Fibroblast of lung (primary cell): Measurements from ENCODE around the gene DAND5. TPM values are rescaled to one million over a fixed set of nuclear protein-coding genes. Genes with fewer than 3 reads are reported as not detected.

Source experiments
- DNase-seq, 2 donors: peaks; one replicate each; pipeline versions ENCODE4 v3.0.0 to v3.0.0-alpha.2; 2010; ENCODE audit warnings: low read depth in 2 of 2
- H2AFZ ChIP-seq: 2 replicates; pipeline ENCODE4 v1.5.1; 2012; ENCODE audit warnings: low read length, control low read depth, inconsistent platforms
- H3K27ac ChIP-seq: 2 replicates; pipeline ENCODE4 v1.5.1; 2011; ENCODE audit warnings: low read length, control low read depth; ENCODE audit not compliant: insufficient read depth
- H3K27me3 ChIP-seq: 2 replicates; pipeline ENCODE4 v1.5.1; 2011; ENCODE audit warnings: mild to moderate bottlenecking, low read length; ENCODE audit not compliant: control insufficient read depth, insufficient read depth
- H3K36me3 ChIP-seq: 2 replicates; pipeline ENCODE4 v1.5.1; 2011; ENCODE audit warnings: low read length; ENCODE audit not compliant: control insufficient read depth, insufficient read depth
- H3K4me1 ChIP-seq: 2 replicates; pipeline ENCODE4 v1.5.1; 2011; ENCODE audit warnings: low read length; ENCODE audit not compliant: control insufficient read depth, insufficient read depth; ENCODE audit errors: extremely low read depth
- H3K4me2 ChIP-seq: 2 replicates; pipeline ENCODE4 v1.5.1; 2011; ENCODE audit warnings: low read length, control low read depth; ENCODE audit not compliant: insufficient read depth; ENCODE audit errors: extremely low read depth
- H3K4me3 ChIP-seq, 4 experiments: fragments of 200-600 bp in 1 of 4; sonication (generic) in 1 of 4; replicated peaks in 1 of 4; 2 replicates each; pipeline ENCODE4 v1.5.1; 2011 to 2016; ENCODE audit warnings: low read length in 4 of 4, low read depth in 3 of 4, mild to moderate bottlenecking in 3 of 4, control low read depth in 2 of 4, inconsistent platforms in 1 of 4, mixed read lengths in 1 of 4; ENCODE audit not compliant: insufficient read depth in 1 of 4; ENCODE audit errors: control extremely low read depth in 1 of 4
- H3K79me2 ChIP-seq: 2 replicates; pipeline ENCODE4 v1.5.1; 2012; ENCODE audit warnings: mild to moderate bottlenecking, low read length, inconsistent platforms; ENCODE audit not compliant: control insufficient read depth, insufficient read depth
- H3K9ac ChIP-seq: 2 replicates; pipeline ENCODE4 v1.5.1; 2011; ENCODE audit warnings: mild to moderate bottlenecking, low read length, control low read depth; ENCODE audit not compliant: insufficient read depth
- H3K9me3 ChIP-seq: 2 replicates; pipeline ENCODE4 v1.5.1; 2012; ENCODE audit warnings: low read depth, low read length; ENCODE audit not compliant: control insufficient read depth, insufficient read depth
- H4K20me1 ChIP-seq: 2 replicates; pipeline ENCODE4 v1.5.1; 2011; ENCODE audit warnings: low read length; ENCODE audit not compliant: control insufficient read depth, insufficient read depth; ENCODE audit errors: extremely low read depth
- CTCF ChIP-seq, 2 donors: IDR thresholded peaks in 1 of 2; conservative IDR thresholded peaks in 1 of 2; 1 replicate in 1 of 2; 2 replicates in 1 of 2; pipeline ENCODE4 v1.5.1; 2011 to 2012; ENCODE audit warnings: low read length in 2 of 2, control low read depth in 1 of 2, inconsistent platforms in 1 of 2, low read depth in 1 of 2, mild to moderate bottlenecking in 1 of 2
- EZH2 ChIP-seq: IDR thresholded peaks from 2 replicates; pipeline ENCODE4 v1.5.1; 2012; ENCODE audit warnings: low read length, control low read depth, mild to moderate bottlenecking; ENCODE audit errors: missing control alignments
- polyA plus RNA-seq, 2 donors: library from polyadenylated mRNA; depleted of rRNA in 1 of 2; stranded (reverse) in 1 of 2; unstranded in 1 of 2; fragments of >200 nt; gene quantifications; 2 replicates each; pipeline ENCODE4 v1.2.1, GENCODE V29; 2011 to 2012; ENCODE audit warnings: missing spikeins in 1 of 2
- total RNA-seq: library from RNA; depleted of rRNA; stranded (reverse); fragments of >200 nt; gene quantifications from 2 replicates; pipeline ENCODE4 v1.2.1, GENCODE V29; 2014

Gene DAND5
- total and polyA plus RNA-seq, 2 donors (not counting 1 experiment from before 2014, with no cell fraction given): 0.03 TPM; not detected in 1

GRCh38 chr19:13002166-13002898 is 33.0 kb downstream of the DAND5 start:
- Histone ChIP-seq H3K27me3 (no peaks in the 10 kb centered on the region), H3K4me3 (peak overlapping the region in 3 of 4 experiments; percentile 19 to 49 (median 35)), H3K36me3 (peaks cover 11% of the 10 kb centered on the region), H3K27ac (peak overlapping the region; percentile 82), H2AFZ (no peak overlapping the region), H4K20me1 (no peaks in the 10 kb centered on the region), H3K4me2 (peak overlapping the region; percentile 87), H3K4me1 (peaks cover 30% of the 10 kb centered on the region), H3K79me2 (peaks cover 96% of the 10 kb centered on the region), H3K9me3 (no peaks in the 10 kb centered on the region), H3K9ac (peak overlapping the region; percentile 59)
- DNase-seq: peak; percentile 77 to 78
- TF ChIP-seq CTCF (conservative IDR thresholded peaks at IDR 0.05 in 1 of 2, IDR thresholded peaks at IDR 0.05 in 1 of 2; ENCODE audit: low read depth in 1 of 2, low read length in 2 of 2) (no peak), EZH2 (no peak)

- Histone ChIP-seq H3K27me3 (no peaks in the 10 kb centered on the region), H3K36me3 (peaks cover 11% of the 10 kb centered on the region), H3K79me2 (peaks cover 95% of the 10 kb centered on the region), H4K20me1 (no peaks in the 10 kb centered on the region), H3K9ac (no peak overlapping the region), H3K27ac (peak overlapping the region; percentile 41), H3K4me3 (peak overlapping the region in 1 of 4 experiments; percentile 49), H3K4me2 (peak overlapping the region; percentile 87), H3K4me1 (peaks cover 35% of the 10 kb centered on the region), H2AFZ (no peak overlapping the region), H3K9me3 (no peaks in the 10 kb centered on the region)
- no peak for TF ChIP-seq EZH2
- TF ChIP-seq CTCF (conservative IDR thresholded peaks at IDR 0.05 in 1 of 2, IDR thresholded peaks at IDR 0.05 in 1 of 2; ENCODE audit: low read depth in 1 of 2, low read length in 2 of 2): no peak
- no peak for DNase-seq
Observed at GRCh38 chr19:13003081-13003480, 33.7 kb downstream of the DAND5 start.

GRCh38 chr19:13004273-13004672 is 34.9 kb downstream of the DAND5 start:
- Histone ChIP-seq H3K4me1 (peaks cover 39% of the 10 kb centered on the region), H3K36me3 (peaks cover 8% of the 10 kb centered on the region), H4K20me1 (no peaks in the 10 kb centered on the region), H3K9ac (no peak overlapping the region), H3K27ac (no peak overlapping the region), H3K4me2 (no peak overlapping the region), H3K4me3 (no peak overlapping the region), H3K9me3 (no peaks in the 10 kb centered on the region), H3K27me3 (no peaks in the 10 kb centered on the region), H3K79me2 (peaks cover 96% of the 10 kb centered on the region), H2AFZ (no peak overlapping the region)
- TF ChIP-seq EZH2: no peak
- no peak for DNase-seq
